ENCODE results near the gene CELF4. TPM values are rescaled to one million over a fixed set of nuclear protein-coding genes. Genes with fewer than 3 reads are reported as not detected.

Gene CELF4
- total RNA-seq, 2 donors from 2014 or later = 0.22 to 3.9 TPM

GRCh38 chr18:37297106-37297505 is 268.5 kb downstream of the CELF4 start:
- no peak overlapping the region for H3K27ac ChIP-seq
- no peak for TF ChIP-seq CTCF (IDR thresholded peaks at IDR 0.05)
- peaks cover 0 to 13% of the 10 kb centered on the region in 2 donors for H3K4me1 ChIP-seq
- DNase-seq (ENCODE audit: low spot score) = no peak
- H3K36me3 ChIP-seq = no peaks in the 10 kb centered on the region
- no peak overlapping the region for H3K4me3 ChIP-seq
- H3K9me3 ChIP-seq = no peaks in the 10 kb centered on the region
- H3K27me3 ChIP-seq = no peaks in the 10 kb centered on the region

DNA sequence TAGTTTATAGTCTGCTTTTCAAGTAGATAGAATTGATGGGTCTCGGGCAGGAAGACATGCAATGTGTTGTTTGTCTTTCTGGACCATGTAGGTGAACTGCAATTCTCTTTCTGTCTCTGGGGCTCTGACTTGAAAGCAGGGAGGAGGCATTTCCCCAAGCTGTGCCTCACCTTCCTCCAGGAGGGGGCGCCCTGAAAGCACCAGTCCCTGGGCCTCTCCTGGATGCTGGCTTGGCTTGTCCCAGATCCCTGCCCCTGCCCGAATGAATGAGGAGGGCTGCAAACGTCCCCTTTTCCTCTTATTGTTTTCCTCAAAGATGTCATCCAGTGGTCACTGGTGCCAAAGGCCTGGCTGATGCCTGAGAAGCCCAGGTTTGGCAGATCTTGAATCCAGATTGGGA is 270.6 kb downstream of the CELF4 start:
- TF ChIP-seq CTCF (IDR thresholded peaks at IDR 0.05) = no peak
- H3K4me1 ChIP-seq = peaks cover 0 to 11% of the 10 kb centered on the region in 2 donors
- H3K9me3 ChIP-seq = no peaks in the 10 kb centered on the region
- H3K36me3 ChIP-seq = no peaks in the 10 kb centered on the region
- H3K27me3 ChIP-seq = no peaks in the 10 kb centered on the region
- H3K27ac ChIP-seq = no peak overlapping the region
- no peak overlapping the region for H3K4me3 ChIP-seq
- DNase-seq (ENCODE audit: low spot score) = no peak

- no peaks in the 10 kb centered on the region for H3K9me3 ChIP-seq
- peaks cover 0 to 9% of the 10 kb centered on the region in 2 donors for H3K4me1 ChIP-seq
- H3K36me3 ChIP-seq = no peaks in the 10 kb centered on the region
- no peak for DNase-seq (ENCODE audit: low spot score)
- H3K27me3 ChIP-seq = no peaks in the 10 kb centered on the region
- H3K27ac ChIP-seq = no peak overlapping the region
- no peak overlapping the region for H3K4me3 ChIP-seq
- TF ChIP-seq CTCF (IDR thresholded peaks at IDR 0.05) = no peak
Measured at GRCh38 chr18:37293359-37293758, 272.2 kb downstream of the CELF4 start.

- peaks cover 0 to 9% of the 10 kb centered on the region in 2 donors for H3K4me1 ChIP-seq
- no peaks in the 10 kb centered on the region for H3K27me3 ChIP-seq
- DNase-seq (ENCODE audit: low spot score) = no peak
- no peak overlapping the region for H3K27ac ChIP-seq
- no peak overlapping the region for H3K4me3 ChIP-seq
- H3K36me3 ChIP-seq = no peaks in the 10 kb centered on the region
- H3K9me3 ChIP-seq = no peaks in the 10 kb centered on the region
- TF ChIP-seq CTCF (IDR thresholded peaks at IDR 0.05) = no peak
Measured at GRCh38 chr18:37289423-37289822, 276.2 kb downstream of the CELF4 start.

GRCh38 chr18:37287601-37288000 is 278.0 kb downstream of the CELF4 start:
- Histone ChIP-seq H3K36me3 (no peaks in the 10 kb centered on the region), H3K4me3 (no peak overlapping the region), H3K9me3 (no peaks in the 10 kb centered on the region), H3K4me1 (peaks cover 0 to 9% of the 10 kb centered on the region in 2 donors), H3K27ac (no peak overlapping the region), H3K27me3 (no peaks in the 10 kb centered on the region)
- DNase-seq (ENCODE audit: low spot score) = no peak
- no peak for TF ChIP-seq CTCF (IDR thresholded peaks at IDR 0.05)

DNA sequence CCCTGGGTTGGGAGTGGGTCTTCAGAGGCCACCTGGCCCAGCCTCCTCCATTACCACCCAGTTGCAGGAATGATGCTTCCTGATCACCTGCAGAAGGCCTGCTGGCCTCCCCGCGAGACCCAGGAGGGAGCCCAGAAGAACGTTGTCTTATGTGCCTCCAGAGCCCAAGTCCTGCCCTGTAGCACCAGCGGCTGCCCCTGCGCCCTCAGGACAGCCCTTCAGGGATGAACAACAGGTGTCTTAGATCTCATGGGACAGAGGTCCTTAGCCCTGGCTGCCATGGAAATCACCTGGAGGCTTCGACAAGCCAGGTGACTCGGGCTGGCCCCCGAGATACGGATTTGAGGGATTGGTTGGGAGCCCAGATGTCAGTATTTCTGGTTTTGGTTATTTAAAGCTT is 278.8 kb downstream of the CELF4 start:
- Histone ChIP-seq H3K9me3 (no peaks in the 10 kb centered on the region), H3K27me3 (no peaks in the 10 kb centered on the region), H3K36me3 (no peaks in the 10 kb centered on the region), H3K4me1 (peaks cover 0 to 9% of the 10 kb centered on the region in 2 donors), H3K27ac (no peak overlapping the region), H3K4me3 (no peak overlapping the region)
- DNase-seq (ENCODE audit: low spot score) = no peak
- TF ChIP-seq CTCF (IDR thresholded peaks at IDR 0.05) = no peak

Measured in right atrium auricular region (tissue), 2 donors.